Measurements from ENCODE around the gene ETS1. TPM values are rescaled to one million over a fixed set of nuclear protein-coding genes. Genes with fewer than 3 reads are reported as not detected.

Gene ETS1
- total RNA-seq, 1 donor from 2014 or later, result 71.6 TPM

DNA sequence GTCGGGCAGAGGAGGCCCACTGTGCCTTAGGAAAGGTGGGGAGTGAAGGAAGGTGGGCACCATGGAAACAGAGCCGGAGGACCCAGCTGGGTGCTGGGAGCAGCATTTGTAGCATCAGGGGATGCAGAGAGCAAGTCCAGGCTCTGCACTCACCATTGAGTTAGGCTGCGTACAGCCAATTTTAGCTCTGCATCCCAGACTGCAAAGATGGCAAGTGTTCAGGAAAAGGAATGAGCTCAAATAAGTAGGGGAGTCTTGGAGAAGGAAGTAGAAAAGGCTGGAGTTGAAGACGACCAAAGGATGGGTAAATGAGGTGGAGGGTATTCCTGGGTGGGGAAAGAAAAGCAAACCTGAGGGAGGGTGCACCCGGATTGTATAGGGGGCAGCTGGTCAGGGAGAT is 31.6 kb upstream of the ETS1 start:
- no peak for DNase-seq

DNA sequence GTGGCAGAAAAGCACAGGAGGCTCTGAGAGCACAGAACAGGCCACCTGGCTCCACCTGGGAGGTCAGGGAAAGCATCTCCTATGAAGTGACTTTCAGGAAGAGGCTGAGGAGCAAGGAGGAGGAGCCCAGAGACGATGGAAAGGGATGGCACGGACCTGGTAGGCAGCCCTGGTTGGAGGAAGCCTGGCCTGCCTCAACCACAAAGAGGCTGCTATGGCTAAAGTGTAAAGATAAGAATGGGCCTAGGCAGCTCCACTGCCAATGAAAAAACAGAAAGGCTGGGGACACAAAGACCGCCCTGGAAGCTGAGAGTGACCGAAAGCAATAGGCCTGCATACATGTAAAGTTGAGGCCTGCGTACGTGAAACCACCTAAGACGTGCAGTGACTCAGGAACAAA is 31.2 kb upstream of the ETS1 start:
- DNase-seq, result no peak

- peak; percentile 75 for DNase-seq
Measured at GRCh38 chr11:128616161-128616560, 28.8 kb upstream of the ETS1 start.

DNA sequence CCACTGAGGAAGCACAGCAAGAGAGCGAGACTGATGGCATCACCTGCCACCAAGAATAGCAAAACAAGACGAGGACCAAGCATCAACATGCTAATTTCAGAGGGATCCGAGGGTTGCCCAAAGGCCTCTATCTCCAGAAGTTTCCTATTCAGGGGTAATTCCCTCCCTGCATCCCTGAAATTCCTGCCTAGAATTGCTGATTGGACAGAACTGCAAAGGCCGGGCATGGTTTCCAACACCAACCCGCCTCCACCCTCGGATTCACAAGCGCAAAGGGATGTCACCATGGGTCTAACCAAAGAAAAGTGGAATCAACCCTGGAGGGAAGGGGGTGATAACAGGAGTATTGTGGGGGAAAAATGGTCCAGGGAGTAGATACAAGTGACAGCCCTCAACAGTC is 28.3 kb upstream of the ETS1 start:
- no peak for DNase-seq

- DNase-seq, result no peak
Measured at GRCh38 chr11:128615076-128615475, 27.7 kb upstream of the ETS1 start.

DNA sequence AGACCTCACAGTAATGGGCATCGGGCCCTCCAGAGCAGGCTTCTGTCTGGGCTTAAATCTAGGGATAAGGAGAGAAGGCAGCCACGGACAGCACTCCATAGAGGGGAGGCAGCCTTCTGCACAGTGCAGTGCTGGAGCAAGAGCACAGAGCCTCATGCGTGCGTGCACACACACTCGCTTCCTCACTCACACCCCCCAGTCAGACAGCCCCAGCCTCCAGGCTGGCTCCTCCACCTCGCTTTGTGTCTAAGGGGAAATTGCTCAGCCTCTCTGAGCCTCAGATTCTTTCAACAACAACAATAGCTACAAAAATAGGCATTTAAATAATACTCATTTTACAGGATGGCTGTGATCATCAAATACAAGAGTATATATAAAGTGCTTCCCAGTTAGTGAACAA is 26.7 kb upstream of the ETS1 start:
- DNase-seq, result no peak

DNA sequence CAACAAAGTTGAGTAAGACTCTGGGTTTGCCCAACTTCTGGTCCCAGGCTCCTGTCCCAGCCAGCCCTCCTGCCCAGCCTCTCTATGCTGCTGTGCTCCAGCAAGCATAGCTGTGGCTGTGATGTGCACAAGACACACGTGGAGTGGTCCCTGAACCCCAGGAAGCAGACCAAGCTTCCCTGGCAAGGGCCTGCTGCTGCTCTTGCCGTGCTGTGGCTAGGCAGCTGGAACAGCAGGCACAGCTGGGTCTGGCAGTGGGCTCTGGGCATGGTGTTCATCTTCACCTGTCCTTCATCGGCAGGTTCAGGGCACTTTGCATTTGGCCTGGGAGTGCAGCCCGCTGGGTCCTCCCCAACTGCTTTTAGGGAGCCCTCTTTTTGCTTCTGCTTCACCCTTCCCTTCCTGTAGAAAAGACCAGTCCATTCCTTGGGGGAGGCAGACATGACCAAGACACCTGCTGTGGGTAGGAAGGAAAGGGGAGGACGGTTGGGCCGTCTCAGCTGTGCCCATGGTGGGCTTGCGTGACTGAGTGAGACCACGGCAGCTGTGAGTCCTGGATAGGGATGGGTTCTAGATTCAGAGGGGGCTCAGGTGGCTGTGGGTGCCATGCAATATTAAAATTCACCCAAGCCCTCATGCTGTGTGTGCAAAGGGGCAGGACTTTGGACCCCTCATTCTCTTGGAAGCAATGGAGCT is 26.1 kb upstream of the ETS1 start:
- DNase-seq, result no peak

DNA sequence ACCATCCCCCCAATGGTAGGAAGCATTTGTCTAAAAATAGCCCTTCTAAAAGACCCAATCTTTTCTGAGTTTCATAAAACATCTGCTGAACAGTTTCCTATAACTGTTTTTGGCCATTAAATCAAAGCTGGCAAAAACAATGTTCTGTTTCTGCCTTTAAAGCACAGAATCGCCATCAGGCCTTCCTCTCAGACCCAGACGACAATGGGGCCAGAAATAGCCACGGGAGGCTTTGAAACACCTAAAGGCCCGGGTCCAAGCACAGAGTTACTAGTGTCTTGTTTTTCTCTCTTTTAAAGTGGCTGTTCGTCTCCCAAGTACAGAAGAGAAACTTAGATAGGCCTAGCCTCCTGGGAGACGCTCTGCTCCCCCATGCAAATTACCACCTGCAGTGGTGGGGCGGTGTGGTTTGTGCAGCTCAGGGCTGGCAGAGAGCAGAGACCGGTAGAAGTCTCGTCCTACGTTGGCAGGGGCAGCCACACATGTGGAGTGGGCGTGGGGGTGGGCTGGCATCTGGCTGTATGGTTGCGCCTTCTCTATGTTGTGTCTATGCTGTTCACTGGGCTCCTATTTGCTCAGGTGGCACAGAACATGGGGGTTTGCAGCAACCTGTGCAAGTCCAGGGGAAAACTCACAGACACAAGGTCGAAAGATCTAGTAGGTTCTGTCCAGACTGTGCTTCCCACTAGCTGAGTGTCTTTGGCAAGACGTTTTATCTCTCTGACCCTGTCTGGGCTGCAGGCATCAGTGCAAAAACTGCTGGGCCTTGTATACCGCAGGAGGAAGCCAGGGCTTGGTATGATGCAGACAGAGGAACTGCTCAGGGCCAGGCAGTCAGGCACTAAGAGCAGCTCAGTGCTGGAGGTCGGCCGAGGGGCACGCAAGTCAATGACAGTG is 23.6 kb upstream of the ETS1 start:
- peak; percentile 44 for DNase-seq

DNA sequence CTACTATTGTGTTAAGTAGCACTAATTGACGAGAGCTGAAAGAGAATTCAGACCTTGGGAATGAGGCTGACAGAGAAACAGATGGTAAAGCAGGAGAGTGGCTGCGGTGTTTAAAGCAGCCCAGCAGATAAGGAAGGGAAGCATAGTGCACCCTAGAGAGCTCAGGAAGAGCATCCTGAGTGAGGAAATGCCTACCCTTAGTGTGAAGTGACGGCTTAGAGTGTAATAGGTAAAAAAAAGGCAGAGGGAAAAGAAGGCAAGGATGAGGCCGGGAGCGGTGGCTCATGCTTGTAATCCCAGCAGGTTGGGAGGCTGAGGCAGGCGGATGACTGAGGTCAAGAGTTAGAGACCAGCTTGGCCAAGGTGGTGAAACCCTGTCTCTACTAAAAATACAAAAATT is 22.4 kb upstream of the ETS1 start:
- DNase-seq, result no peak

DNA sequence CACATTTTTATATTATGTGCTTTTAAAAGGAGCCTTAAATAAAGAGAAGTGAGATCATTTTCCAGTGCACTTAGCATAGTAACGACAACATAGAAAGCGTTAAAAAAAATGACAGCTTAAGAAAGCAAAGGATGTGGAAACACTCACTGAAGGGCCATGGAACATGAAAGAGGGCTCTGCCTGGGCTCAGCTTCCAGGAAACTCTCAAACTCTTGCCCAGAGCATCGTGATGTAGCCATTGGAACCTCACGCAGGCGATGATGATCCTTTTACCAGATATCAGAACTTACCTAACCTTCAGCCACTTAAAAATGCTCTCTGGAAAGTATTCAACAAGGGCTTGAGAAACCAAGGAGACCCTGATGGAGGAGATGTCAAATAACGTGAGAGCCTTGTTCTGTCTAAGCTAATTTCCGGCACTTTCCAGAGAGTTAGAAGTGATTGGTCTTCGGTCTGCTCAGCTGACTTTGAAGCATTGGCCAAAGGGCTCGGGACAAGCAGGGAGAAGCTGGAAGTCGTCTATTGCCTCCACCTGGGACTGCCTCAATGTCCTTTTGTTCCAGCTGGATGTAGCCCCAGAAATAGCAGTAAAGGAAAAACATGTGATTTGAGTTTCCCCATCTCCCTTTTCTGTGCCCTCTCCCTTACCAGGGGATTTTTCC is 21.5 kb upstream of the ETS1 start:
- DNase-seq, result no peak

- no peak for DNase-seq
Measured at GRCh38 chr11:128607819-128608218, 20.5 kb upstream of the ETS1 start.

GRCh38 chr11:128604723-128605122 is 17.4 kb upstream of the ETS1 start:
- DNase-seq, result no peak

DNA sequence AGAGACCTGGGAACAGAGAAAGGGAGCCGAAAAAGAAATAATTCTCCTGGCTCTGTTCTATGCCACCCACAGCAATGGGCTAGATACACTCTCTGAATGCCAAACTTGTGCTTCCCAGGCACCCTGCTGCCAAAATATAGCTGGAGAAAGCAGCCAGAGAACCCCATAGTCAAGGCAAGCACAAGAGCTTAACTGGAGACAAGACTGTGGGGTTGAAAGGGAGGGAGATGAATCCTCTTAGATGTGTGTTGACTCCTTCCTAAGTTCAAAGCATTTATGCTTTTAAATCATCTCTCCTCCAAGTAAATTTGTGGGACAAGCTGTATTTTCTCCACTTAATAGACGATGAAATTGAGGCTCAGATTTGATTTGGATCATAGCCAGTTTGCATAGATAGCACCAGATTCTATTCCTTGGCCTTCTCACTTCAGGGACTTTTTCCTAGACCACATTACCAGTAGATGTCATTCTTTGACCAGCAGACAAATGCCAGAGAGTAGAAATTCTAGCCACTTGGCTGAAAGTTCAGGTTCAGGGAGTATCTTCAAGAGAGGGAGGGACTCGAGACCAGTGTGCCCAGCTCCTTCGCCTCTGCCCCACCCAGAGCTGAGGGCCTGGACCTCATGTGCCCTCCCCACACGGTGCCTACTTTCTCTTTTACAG is 16.5 kb upstream of the ETS1 start:
- peak; percentile 52 for DNase-seq

DNA sequence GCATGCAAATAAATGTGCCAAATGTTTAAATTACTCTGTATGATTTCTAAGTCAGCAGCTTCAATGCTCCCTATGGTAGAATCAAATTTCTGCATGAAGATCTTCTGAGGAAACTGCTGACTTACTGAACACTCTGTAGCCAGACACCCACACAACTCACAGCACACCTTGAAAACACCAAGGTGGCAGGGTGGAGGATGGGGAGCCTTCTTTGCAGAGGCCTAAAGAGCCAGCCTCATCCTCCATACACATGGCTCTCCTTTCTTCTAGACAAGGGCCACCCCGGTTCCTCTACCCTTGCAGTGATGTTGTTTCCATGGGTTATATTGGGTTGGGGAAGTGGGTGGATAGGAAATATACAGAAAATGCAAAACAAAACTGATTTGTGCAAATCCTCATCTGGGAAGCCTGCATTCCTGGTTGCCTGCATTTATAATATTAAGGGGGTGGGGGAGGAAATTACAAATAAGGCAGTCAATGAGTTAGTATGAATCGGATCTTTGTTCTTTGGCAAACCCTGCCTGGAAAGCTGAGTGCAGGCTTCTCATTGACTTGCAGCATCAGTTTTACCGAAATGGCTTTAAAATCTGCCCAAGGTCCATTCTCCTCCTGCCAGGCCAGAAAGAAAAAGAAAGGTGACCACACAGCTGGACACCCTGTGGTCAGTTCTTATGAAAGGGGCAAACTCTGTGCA is 15.8 kb upstream of the ETS1 start:
- DNase-seq, result peak; percentile 51

GRCh38 chr11:128599729-128600128 is 12.4 kb upstream of the ETS1 start:
- no peak for DNase-seq

DNA sequence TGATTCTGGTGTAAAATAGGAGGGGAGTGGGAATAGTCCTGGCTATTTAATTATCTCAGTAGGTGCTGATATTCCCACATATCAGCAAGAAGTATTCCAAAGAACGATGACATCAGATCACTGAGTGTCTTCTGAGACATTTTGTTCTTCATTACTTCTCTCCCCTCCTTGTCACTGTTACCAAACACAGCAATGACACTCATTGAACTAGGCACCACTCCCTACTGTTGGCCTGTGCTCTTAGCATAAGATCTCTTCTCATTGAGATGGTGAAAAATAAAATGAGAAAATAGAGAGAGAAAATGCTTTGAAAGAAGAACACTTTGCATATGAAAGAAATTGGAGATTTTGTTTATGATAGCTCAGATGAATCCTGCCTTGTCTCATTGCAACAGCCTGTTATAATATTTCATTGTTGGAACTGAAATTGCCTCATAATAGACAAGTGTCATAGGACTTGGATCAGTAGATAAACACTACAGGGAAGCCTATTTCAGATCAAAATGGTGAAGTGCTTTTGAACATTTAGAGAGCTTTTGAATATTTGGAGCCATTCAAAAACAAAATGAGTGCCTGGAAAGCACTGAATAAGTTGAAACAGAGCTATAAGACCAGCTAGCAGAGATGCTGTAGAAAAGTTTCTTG is 11.3 kb upstream of the ETS1 start:
- no peak for DNase-seq

DNA sequence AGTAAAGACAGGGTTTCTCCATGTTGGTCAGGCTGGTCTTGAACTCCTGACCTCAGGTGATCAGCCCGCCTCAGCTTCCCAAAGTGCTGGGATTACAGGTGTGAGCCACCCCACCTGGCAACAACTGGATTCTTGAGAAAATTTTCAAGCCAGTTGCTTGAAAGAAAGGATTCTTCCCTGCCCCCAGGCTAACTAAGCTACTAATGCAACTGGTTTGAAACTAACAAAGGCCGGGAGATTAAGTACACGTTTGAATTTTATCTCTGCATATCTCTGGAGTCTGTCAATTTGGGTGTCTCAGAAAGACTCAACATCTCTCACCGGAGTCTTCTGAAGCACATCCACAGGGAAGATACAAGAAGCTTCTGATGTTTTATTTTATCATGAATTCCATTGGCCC is 10.7 kb upstream of the ETS1 start:
- DNase-seq, result no peak

DNA sequence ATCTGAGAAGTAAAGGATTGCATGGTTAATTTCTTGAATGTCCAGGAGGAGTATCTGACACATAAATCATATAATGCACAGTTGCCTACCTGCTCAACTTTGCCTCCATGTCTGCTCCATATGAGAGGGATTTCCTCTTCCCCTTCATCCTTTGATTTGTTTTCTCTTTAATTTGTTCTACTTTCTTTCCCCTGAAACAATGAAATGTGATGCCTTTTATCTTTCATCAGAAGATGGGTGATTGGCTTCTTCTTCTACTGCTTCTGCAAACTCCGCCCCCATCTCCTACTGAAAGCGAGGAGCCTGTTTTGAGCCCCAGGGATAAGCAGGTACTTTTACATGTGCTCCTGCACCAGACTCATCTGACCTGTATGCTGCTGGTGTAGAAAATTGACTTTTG is 9.9 kb upstream of the ETS1 start:
- DNase-seq, result no peak

DNA sequence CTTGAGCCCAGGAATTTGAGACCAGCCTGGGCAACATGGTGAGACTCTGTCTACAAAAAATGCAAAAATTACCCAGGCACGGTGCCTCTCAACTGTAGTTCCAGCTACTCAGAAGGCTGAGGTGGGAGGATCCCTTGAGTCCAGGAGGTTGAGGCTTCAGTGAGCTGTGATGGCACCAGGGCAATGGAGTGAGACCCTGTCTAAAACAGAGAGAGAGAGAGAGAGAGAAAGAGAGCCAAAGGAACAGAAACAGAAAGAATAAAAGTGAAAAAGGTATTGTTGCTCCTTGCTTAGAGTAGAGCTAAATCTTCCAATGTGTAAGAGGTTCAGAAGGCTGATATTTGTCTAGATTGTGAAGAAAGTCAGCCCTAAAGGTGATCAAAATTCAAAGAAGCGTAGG is 8.9 kb upstream of the ETS1 start:
- no peak for DNase-seq

DNA sequence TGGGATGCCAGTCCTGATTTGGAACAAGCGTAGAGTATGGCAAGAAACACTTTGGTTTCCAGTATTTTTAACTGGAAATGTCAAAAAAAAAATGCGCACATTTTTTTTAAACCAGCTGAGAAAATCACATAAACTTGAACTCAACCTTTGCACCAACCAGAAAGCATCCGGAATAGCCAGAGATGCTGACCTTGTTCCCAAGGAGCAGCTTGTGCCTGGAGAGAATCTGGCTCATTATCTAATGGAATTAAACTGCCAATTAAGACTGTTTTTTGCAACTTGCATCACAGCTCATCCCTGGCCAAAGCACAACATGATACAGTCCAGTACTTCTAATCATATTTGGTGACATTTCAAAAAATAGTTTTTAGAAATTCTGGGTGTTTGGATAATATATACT is 8.4 kb upstream of the ETS1 start:
- DNase-seq, result no peak

DNA sequence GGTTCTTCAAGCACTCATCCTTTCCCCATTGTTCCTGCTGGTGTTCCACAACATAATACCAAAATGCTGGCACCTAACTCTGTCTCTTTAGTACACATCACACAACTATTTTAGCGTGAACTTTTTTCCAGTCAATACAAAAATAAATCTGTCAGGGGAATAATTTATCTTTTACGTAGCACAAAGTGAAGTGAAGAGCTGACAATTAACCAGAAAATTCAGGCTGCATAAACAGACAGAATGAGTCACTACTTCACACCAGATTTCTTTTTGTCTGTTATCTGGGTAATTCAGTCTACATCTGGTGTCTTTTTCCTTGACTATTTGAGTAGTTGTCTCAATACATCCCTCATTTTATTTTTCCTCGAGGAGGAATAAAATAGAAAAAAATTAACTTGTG is 7.9 kb upstream of the ETS1 start:
- no peak for DNase-seq

- no peak for DNase-seq
Measured at GRCh38 chr11:128594226-128594625, 6.9 kb upstream of the ETS1 start.

Data from tongue (tissue), 2 donors.